Measurements from ENCODE around the gene CACNA1B.

GRCh38 chr9:138031186-138031585 lies 153.6 kb downstream of the CACNA1B start:
- TF ChIP-seq CTCF (IDR thresholded peaks at IDR 0.05) (no peak), POLR2A (IDR thresholded peaks at IDR 0.05) (no peak)
